Upper lobe of right lung (tissue), 1 donor: Measurements from ENCODE around the gene ZNF700. TPM values are rescaled to one million over a fixed set of nuclear protein-coding genes. Genes with fewer than 3 reads are reported as not detected.
"Not testable (repeated sequence)": the region's sequence is repeated elsewhere in the genome, so short reads cannot be mapped to it uniquely, and the experiment has no call there.

Source experiments
- ATAC-seq: fragments of 200-7000 bp; cut with Tn5 transposase; one replicate; pipeline ENCODE4 v1.9.1; 2020; ENCODE audit warnings: mild to moderate bottlenecking, moderate library complexity
- DNase-seq: peaks from one replicate; pipeline ENCODE4 v3.0.0-alpha.2; 2020
- H3K27ac ChIP-seq: fragments of 200-600 bp; one replicate; pipeline ENCODE4 v1.8.0; 2022
- H3K27me3 ChIP-seq: fragments of 200-600 bp; one replicate; pipeline ENCODE4 v1.8.0; 2022; ENCODE audit warnings: mild to moderate bottlenecking
- H3K36me3 ChIP-seq: fragments of 200-600 bp; one replicate; pipeline ENCODE4 v1.8.0; 2022
- H3K4me1 ChIP-seq: fragments of 200-600 bp; one replicate; pipeline ENCODE4 v1.8.0; 2022
- H3K4me3 ChIP-seq: fragments of 200-600 bp; one replicate; pipeline ENCODE4 v1.8.0; 2022; ENCODE audit warnings: mild to moderate bottlenecking
- H3K9me3 ChIP-seq: fragments of 200-600 bp; one replicate; pipeline ENCODE4 v1.8.0; 2022
- intact Hi-C: fragments of 100-400 bp; cut with DNase I; formaldehyde crosslinking; loops from one replicate; pipeline ENCODE4 v1.11.0; 2022
- total RNA-seq: library from RNA; stranded (reverse); fragmentation: NEBNext Ultra II Directional; extraction: Animal tissue kit (Norgen Biotek cat#: 25700); gene quantifications from one replicate; pipeline ENCODE4 v1.2.1, GENCODE V29; 2021
- TF ChIP-seq, protein P1 (sequence below): fragments of 200-600 bp; IDR thresholded peaks from one replicate; pipeline ENCODE4 v1.8.0; 2022; ENCODE audit warnings: antibody characterized with exemption
- donor health status: DM: no; HTN: yes; CAD: no; lungs with severe emphysema.

Gene ZNF700
- total RNA-seq, 1 donor from 2014 or later, result 10.9 TPM

DNA sequence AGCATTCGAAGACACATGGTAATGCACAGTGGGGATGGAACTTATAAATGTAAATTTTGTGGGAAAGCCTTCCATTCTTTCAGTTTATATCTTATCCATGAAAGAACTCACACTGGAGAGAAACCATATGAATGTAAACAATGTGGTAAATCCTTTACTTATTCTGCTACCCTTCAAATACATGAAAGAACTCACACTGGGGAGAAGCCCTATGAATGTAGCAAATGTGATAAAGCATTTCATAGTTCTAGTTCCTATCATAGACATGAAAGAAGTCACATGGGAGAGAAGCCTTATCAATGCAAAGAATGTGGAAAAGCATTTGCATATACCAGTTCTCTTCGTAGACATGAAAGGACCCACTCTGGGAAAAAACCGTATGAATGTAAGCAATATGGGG is 23.7 kb downstream of the ZNF700 start:
- ATAC-seq (no peak), DNase-seq (no peak)
- H3K9me3 ChIP-seq, result peaks cover 100% of the 10 kb centered on the region
- no peaks in the 10 kb centered on the region for H3K27me3 ChIP-seq
- H3K27ac ChIP-seq, result no peak overlapping the region
- H3K4me1 ChIP-seq, result no peaks in the 10 kb centered on the region
- TF ChIP-seq, protein P1, sequence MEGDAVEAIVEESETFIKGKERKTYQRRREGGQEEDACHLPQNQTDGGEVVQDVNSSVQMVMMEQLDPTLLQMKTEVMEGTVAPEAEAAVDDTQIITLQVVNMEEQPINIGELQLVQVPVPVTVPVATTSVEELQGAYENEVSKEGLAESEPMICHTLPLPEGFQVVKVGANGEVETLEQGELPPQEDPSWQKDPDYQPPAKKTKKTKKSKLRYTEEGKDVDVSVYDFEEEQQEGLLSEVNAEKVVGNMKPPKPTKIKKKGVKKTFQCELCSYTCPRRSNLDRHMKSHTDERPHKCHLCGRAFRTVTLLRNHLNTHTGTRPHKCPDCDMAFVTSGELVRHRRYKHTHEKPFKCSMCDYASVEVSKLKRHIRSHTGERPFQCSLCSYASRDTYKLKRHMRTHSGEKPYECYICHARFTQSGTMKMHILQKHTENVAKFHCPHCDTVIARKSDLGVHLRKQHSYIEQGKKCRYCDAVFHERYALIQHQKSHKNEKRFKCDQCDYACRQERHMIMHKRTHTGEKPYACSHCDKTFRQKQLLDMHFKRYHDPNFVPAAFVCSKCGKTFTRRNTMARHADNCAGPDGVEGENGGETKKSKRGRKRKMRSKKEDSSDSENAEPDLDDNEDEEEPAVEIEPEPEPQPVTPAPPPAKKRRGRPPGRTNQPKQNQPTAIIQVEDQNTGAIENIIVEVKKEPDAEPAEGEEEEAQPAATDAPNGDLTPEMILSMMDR, result no peak
- peaks cover 30% of the 10 kb centered on the region for H3K36me3 ChIP-seq
- intact Hi-C loops, result no loop called here
- H3K4me3 ChIP-seq, result no peak overlapping the region

DNA sequence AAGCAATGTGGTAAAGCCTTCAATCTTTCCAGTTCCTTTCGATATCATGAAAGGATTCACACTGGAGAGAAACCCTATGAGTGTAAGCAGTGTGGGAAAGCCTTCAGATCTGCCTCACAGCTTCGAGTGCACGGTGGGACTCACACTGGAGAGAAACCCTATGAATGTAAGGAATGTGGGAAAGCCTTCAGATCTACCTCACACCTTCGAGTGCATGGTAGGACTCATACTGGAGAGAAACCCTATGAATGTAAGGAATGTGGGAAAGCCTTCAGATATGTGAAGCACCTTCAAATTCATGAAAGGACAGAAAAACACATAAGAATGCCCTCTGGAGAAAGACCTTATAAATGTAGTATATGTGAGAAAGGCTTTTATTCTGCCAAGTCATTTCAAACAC is 24.3 kb downstream of the ZNF700 start:
- Histone ChIP-seq H3K9me3 (peaks cover 100% of the 10 kb centered on the region), H3K36me3 (peaks cover 30% of the 10 kb centered on the region), H3K4me1 (no peaks in the 10 kb centered on the region), H3K4me3 (no peak overlapping the region), H3K27ac (no peak overlapping the region), H3K27me3 (no peaks in the 10 kb centered on the region)
- no peak for ATAC-seq
- no peak for DNase-seq
- TF ChIP-seq, protein P1, result no peak
- intact Hi-C loops, result no loop called here

DNA sequence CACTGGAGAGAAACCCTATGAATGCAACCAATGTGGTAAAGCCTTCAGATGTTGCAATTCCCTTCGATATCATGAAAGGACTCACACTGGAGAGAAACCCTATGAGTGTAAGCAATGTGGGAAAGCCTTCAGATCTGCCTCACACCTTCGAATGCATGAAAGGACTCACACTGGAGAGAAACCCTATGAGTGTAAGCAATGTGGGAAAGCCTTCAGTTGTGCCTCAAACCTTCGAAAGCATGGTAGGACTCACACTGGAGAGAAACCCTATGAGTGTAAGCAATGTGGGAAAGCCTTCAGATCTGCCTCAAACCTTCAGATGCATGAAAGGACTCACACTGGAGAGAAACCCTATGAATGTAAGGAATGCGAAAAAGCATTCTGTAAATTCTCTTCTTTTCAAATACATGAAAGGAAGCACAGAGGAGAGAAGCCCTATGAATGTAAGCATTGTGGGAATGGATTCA is 24.7 kb downstream of the ZNF700 start:
- H3K27me3 ChIP-seq, H3K4me3 ChIP-seq, intact Hi-C loops, H3K4me1 ChIP-seq, ATAC-seq, H3K27ac ChIP-seq, DNase-seq: not testable (repeated sequence)
- peaks cover 100% of the 10 kb centered on the region for H3K9me3 ChIP-seq
- peaks cover 30% of the 10 kb centered on the region for H3K36me3 ChIP-seq

DNA sequence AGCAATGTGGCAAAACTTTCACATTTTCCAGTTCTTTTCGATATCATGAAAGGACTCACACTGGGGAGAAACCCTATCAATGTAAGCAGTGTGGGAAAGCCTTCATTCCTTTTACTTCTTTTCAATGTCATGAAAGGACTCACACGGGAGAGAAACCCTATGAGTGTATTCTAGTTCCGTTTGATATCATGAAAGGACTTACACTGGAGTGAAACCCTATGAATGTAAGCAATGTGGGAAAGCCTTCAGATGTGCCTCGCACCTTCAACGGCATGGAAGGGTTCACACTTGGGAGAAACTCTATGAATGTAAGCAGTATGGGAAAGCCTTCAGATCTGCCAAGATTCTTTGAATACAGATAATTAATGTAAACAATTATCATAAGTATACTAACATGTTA is 25.4 kb downstream of the ZNF700 start:
- Histone ChIP-seq H3K27me3 (no peaks in the 10 kb centered on the region), H3K36me3 (peaks cover 30% of the 10 kb centered on the region), H3K27ac (no peak overlapping the region), H3K9me3 (peaks cover 93% of the 10 kb centered on the region), H3K4me3 (no peak overlapping the region), H3K4me1 (no peaks in the 10 kb centered on the region)
- TF ChIP-seq, protein P1, result no peak
- intact Hi-C loops, result no loop called here
- DNase-seq, result no peak
- no peak for ATAC-seq

DNA sequence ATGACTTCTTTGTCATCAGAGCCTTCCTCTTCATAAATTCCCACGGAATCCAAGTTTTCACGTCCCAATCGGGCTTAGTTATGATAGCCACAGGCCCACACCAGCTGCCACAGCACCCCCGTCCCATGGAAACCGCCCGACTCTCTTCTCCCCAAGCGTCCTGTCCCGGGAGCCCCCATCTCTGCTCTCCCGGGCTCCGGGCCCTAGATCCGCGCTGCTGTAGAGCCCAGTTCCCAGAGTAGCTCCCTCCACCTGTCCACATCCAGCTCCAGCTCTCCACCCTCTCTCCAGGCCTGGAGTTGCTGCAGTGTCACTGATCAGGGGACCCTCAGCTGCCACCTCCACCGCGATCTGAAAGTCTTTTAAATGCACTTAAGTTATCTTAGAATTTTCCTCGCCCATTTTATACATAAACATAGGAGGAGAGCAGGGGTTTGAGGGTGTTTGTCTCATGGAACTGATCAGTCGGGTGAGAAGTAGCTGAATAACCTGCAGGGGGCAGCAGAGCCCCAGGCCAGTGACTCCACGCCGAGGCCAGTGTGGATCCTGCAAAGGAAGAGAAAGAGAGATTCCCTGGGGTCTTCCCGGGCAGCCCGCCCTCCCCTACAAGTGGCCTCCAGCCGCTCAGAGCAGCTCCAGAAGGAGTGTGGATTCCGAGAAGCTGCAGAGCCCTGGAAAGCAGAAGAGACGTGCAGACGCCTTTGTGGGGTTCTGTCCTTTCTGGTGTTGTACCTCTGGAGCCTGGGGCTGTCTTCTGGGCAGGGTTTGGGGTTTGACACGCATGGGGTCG is 38.9 kb downstream of the ZNF700 start:
- no peaks in the 10 kb centered on the region for H3K36me3 ChIP-seq
- H3K4me1 ChIP-seq, result peaks cover 17% of the 10 kb centered on the region
- intact Hi-C loops, result no loop called here
- H3K27ac ChIP-seq, result peak overlapping the region; percentile 99
- TF ChIP-seq, protein P1, result peak; percentile 85
- H3K27me3 ChIP-seq, result no peaks in the 10 kb centered on the region
- ATAC-seq, result peak; percentile 80
- peak overlapping the region; percentile 93 for H3K4me3 ChIP-seq
- DNase-seq, result peak; percentile 88
- H3K9me3 ChIP-seq, result no peaks in the 10 kb centered on the region

DNA sequence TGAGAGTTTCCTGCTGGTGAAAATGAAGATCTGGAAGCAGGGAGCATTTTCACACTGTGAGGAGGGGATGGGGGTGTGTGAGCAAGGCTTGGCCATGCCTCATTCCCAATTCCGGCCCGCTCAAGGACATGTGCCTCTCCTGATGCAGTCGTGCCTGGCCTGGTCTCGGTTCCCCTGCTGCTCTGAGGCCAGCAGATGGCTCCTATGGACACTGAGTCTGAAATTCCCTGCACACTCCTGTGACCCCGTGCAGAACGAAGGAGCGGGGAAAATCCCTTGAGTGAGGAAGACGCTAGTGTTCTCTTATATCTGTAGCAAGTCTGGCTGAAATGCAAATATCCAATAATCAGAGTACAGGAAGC is 39.6 kb downstream of the ZNF700 start:
- ATAC-seq, result peak; percentile 61
- intact Hi-C loops, result no loop called here
- DNase-seq, result peak; percentile 72

More for the DNA sequence above, 39.6 kb downstream of the ZNF700 start:
- H3K36me3 ChIP-seq, result no peaks in the 10 kb centered on the region
- H3K9me3 ChIP-seq, result no peaks in the 10 kb centered on the region
- H3K4me1 ChIP-seq, result peaks cover 17% of the 10 kb centered on the region
- H3K27ac ChIP-seq, result peak overlapping the region; percentile 99
- TF ChIP-seq, protein P1, result peak; percentile 13
- no peaks in the 10 kb centered on the region for H3K27me3 ChIP-seq
- peak overlapping the region; percentile 93 for H3K4me3 ChIP-seq
